ENCODE results near the gene BATF. TPM values are rescaled to one million over a fixed set of nuclear protein-coding genes. Genes with fewer than 3 reads are reported as not detected.

Gene BATF
- total RNA-seq, 1 experiment from 2014 or later: 1.4 TPM

GRCh38 chr14:75518625-75519024, 3.6 kb upstream of the BATF start:
- H3K27me3 Mint-ChIP-seq (ENCODE audit: unreplicated experiment): peaks cover 41% of the 10 kb centered on the region
- peaks cover 29% of the 10 kb centered on the region for H3K4me1 Mint-ChIP-seq (ENCODE audit: low read depth, unreplicated experiment)
- DNase-seq: no peak
- BruUV-seq (replicated peaks): no TSS peak
- TF ChIP-seq CTCF (IDR thresholded peaks at IDR 0.05; ENCODE audit: unreplicated experiment): no peak
- no peaks in the 10 kb centered on the region for H3K9me3 Mint-ChIP-seq (ENCODE audit: low read depth, unreplicated experiment)
- H3K27ac Mint-ChIP-seq (ENCODE audit: unreplicated experiment): no peak overlapping the region
- intact Hi-C loops (cut with micrococcal nuclease; ENCODE audit: unreplicated experiment): loop anchor here (1.0 kb wide), 1 partner anchor 43 kb away; no protein-coding TSS in a partner anchor
- CTCF ChIA-PET: interaction anchor here (1.0 kb wide), 1 partner anchor 42 kb away, joined by 3 read pairs; no protein-coding TSS in a partner anchor
- peaks cover 6% of the 10 kb centered on the region for H3K36me3 Mint-ChIP-seq (ENCODE audit: insufficient read depth, unreplicated experiment)
- no peak overlapping the region for H3K4me3 Mint-ChIP-seq (ENCODE audit: low read depth, unreplicated experiment)

- no peak overlapping the region for H3K27ac Mint-ChIP-seq (ENCODE audit: unreplicated experiment)
- TF ChIP-seq CTCF (IDR thresholded peaks at IDR 0.05; ENCODE audit: unreplicated experiment): no peak
- CTCF ChIA-PET: no interaction called here
- intact Hi-C loops (cut with micrococcal nuclease; ENCODE audit: unreplicated experiment): no loop called here
- no peak for DNase-seq
- peaks cover 9% of the 10 kb centered on the region for H3K36me3 Mint-ChIP-seq (ENCODE audit: insufficient read depth, unreplicated experiment)
- H3K9me3 Mint-ChIP-seq (ENCODE audit: low read depth, unreplicated experiment): no peaks in the 10 kb centered on the region
- H3K4me3 Mint-ChIP-seq (ENCODE audit: low read depth, unreplicated experiment): no peak overlapping the region
- BruUV-seq (replicated peaks): no TSS peak
- peaks cover 29% of the 10 kb centered on the region for H3K4me1 Mint-ChIP-seq (ENCODE audit: low read depth, unreplicated experiment)
- peaks cover 41% of the 10 kb centered on the region for H3K27me3 Mint-ChIP-seq (ENCODE audit: unreplicated experiment)
Measured at GRCh38 chr14:75519394-75519793, 2.9 kb upstream of the BATF start.

GRCh38 chr14:75519826-75520728, 2.2 kb upstream of the BATF start:
- no peaks in the 10 kb centered on the region for H3K9me3 Mint-ChIP-seq (ENCODE audit: low read depth, unreplicated experiment)
- peaks cover 10% of the 10 kb centered on the region for H3K36me3 Mint-ChIP-seq (ENCODE audit: insufficient read depth, unreplicated experiment)
- no peak for DNase-seq
- intact Hi-C loops (cut with micrococcal nuclease; ENCODE audit: unreplicated experiment): no loop called here
- peaks cover 29% of the 10 kb centered on the region for H3K4me1 Mint-ChIP-seq (ENCODE audit: low read depth, unreplicated experiment)
- peaks cover 41% of the 10 kb centered on the region for H3K27me3 Mint-ChIP-seq (ENCODE audit: unreplicated experiment)
- BruUV-seq (replicated peaks): no TSS peak
- no peak overlapping the region for H3K27ac Mint-ChIP-seq (ENCODE audit: unreplicated experiment)
- no peak overlapping the region for H3K4me3 Mint-ChIP-seq (ENCODE audit: low read depth, unreplicated experiment)
- no peak for TF ChIP-seq CTCF (IDR thresholded peaks at IDR 0.05; ENCODE audit: unreplicated experiment)
- CTCF ChIA-PET: no interaction called here

GRCh38 chr14:75520852-75521251, 1.4 kb upstream of the BATF start:
- no TSS peak for BruUV-seq (replicated peaks)
- CTCF ChIA-PET: interaction anchor here (0.6 to 1.2 kb wide), 2 partner anchors 13 to 40 kb away, joined by 4 read pairs; no protein-coding TSS in a partner anchor
- DNase-seq: no peak
- Mint-ChIP-seq H3K27me3 (ENCODE audit: unreplicated experiment) (peaks cover 33% of the 10 kb centered on the region), H3K27ac (ENCODE audit: unreplicated experiment) (no peak overlapping the region), H3K9me3 (ENCODE audit: low read depth, unreplicated experiment) (no peaks in the 10 kb centered on the region), H3K4me1 (ENCODE audit: low read depth, unreplicated experiment) (peaks cover 29% of the 10 kb centered on the region), H3K4me3 (ENCODE audit: low read depth, unreplicated experiment) (no peak overlapping the region), H3K36me3 (ENCODE audit: insufficient read depth, unreplicated experiment) (peaks cover 10% of the 10 kb centered on the region)
- intact Hi-C loops (cut with micrococcal nuclease; ENCODE audit: unreplicated experiment): no loop called here
- no peak for TF ChIP-seq CTCF (IDR thresholded peaks at IDR 0.05; ENCODE audit: unreplicated experiment)

Data from Calu3 (cell line).